22Rv1 (cell line): ENCODE measurements around the gene SQSTM1.

Experiments
- H3K27ac ChIP-seq: fragments of 450-650 bp; 2 replicates; pipeline ENCODE4 v1.5.1; 2017
- CTCF ChIP-seq: fragments of 450-650 bp; IDR thresholded peaks from 2 replicates; pipeline ENCODE4 v1.5.1; 2017; ENCODE audit warnings: mild to moderate bottlenecking
- ZFX ChIP-seq: fragments of 450-650 bp; IDR thresholded peaks from 2 replicates; pipeline ENCODE4 v1.6.1; 2017; ENCODE audit warnings: antibody characterized with exemption, borderline replicate concordance

Gene SQSTM1

GRCh38 chr5:179800071-179800695 lies 20.5 kb upstream of the SQSTM1 start:
- no peak overlapping the region for H3K27ac ChIP-seq
- TF ChIP-seq CTCF (no peak), ZFX (no peak)

GRCh38 chr5:179800696-179801201 lies 20.0 kb upstream of the SQSTM1 start:
- TF ChIP-seq CTCF: no peak
- TF ChIP-seq ZFX: no peak
- no peak overlapping the region for H3K27ac ChIP-seq

- no peak for TF ChIP-seq ZFX
- peak; percentile 65 for TF ChIP-seq CTCF
- H3K27ac ChIP-seq: no peak overlapping the region
Measured at GRCh38 chr5:179801304-179802206, 19.1 kb upstream of the SQSTM1 start.

GRCh38 chr5:179802207-179802883 lies 18.4 kb upstream of the SQSTM1 start:
- TF ChIP-seq CTCF (peak; percentile 28), ZFX (no peak)
- H3K27ac ChIP-seq: peak overlapping the region; percentile 26; the same call in 1 of the 2 replicates

- H3K27ac ChIP-seq: peak overlapping the region; percentile 26; the same call in 1 of the 2 replicates
- no peak for TF ChIP-seq CTCF
- no peak for TF ChIP-seq ZFX
Measured at GRCh38 chr5:179802950-179803562, 17.6 kb upstream of the SQSTM1 start.

GRCh38 chr5:179803651-179804554 lies 16.8 kb upstream of the SQSTM1 start:
- no peak for TF ChIP-seq ZFX
- TF ChIP-seq CTCF: no peak
- H3K27ac ChIP-seq: no peak overlapping the region; the same call in 1 of the 2 replicates
